AG20443 (cell line): ENCODE results near the gene CCL27.
A peak's percentile ranks its signal among the peaks of the same experiment; 100 is the strongest.

Source experiments
- DNase-seq: peaks from one replicate; pipeline ENCODE4 v3.0.0; 2012; ENCODE audit warnings: low spot score, mixed read lengths

Gene CCL27

DNA sequence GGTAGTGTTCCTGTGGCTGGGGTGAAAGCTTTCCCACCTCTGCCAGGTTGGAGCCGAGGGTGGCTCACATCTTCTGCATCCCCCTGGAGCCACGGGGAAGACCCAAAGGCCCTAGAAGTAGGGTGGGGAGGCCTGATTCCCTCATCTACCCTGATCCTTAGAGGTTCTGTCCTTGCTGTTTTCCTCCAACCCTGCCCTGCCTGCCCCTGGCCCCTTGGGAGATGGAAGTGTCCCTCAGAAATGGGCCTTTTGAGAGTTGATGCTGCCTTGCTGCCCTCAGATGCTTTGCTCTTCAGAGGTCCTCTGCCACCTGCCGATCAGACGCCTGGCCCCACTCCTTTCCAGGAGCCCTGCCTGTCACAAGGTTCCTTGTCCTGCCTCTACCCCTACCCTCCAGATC, 22.4 kb upstream of the CCL27 start:
- DNase-seq: no peak

- no peak for DNase-seq
These were observed 21.7 kb upstream of the CCL27 start for GRCh38 chr9:34684145-34684544.

DNA sequence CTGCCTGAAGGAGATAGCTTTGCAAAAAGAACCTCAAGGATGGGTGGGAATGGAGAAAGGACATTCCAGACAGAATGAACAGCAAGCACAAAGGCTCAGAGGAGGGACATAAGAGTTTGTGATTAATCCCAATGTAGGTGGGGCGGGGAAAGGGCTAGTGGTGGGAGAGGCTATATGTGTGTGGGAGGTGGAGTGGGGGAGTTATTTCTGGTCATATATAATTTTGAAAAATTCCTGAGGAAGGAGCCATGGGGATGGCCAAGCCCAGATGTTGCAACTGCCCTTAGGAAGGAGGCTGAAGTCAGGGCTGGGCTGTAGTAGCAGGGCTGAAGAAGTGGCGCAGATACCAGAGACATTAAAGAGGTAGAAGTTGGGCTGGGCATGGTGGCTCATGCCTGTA, 13.4 kb upstream of the CCL27 start:
- peak; percentile 33 for DNase-seq

DNA sequence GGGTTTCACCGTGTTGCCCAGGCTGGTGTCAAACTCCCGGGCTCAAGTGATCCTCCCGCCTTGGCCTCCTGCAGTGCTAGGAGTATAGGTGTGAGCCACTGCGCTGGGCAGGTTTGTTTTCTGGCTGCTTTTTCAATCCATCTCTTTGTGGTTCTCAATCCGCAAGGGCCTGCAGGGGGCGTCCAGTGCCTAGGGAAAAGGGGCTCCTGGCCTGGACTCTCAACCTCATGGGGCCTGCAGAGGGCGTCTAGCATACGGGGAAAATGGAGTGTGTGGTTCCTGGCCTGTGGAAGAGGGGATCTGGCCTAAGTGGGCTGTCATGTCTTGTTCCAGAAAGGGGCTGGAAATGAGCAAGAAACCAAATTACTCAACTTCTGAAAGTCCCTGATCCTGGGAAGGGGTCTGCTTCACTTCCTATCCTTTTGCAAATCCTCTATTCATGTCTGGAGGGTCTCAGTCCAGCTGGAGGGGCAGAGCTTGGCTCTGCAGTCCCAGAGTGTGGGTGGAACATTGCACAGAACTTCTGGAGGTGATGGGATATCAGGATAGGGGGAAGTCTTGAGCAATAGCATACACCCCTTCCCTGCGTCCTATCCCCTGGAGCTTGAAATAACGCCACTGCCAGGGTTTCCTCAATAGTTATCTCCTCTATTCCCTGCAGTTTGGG, 12.7 kb upstream of the CCL27 start:
- peak; percentile 81 for DNase-seq

- no peak for DNase-seq
These were observed 12.0 kb upstream of the CCL27 start for GRCh38 chr9:34674440-34674839.

- no peak for DNase-seq
These were observed 8.8 kb upstream of the CCL27 start for GRCh38 chr9:34671307-34671706.

GRCh38 chr9:34669809-34670562, 7.5 kb upstream of the CCL27 start:
- DNase-seq: no peak

DNA sequence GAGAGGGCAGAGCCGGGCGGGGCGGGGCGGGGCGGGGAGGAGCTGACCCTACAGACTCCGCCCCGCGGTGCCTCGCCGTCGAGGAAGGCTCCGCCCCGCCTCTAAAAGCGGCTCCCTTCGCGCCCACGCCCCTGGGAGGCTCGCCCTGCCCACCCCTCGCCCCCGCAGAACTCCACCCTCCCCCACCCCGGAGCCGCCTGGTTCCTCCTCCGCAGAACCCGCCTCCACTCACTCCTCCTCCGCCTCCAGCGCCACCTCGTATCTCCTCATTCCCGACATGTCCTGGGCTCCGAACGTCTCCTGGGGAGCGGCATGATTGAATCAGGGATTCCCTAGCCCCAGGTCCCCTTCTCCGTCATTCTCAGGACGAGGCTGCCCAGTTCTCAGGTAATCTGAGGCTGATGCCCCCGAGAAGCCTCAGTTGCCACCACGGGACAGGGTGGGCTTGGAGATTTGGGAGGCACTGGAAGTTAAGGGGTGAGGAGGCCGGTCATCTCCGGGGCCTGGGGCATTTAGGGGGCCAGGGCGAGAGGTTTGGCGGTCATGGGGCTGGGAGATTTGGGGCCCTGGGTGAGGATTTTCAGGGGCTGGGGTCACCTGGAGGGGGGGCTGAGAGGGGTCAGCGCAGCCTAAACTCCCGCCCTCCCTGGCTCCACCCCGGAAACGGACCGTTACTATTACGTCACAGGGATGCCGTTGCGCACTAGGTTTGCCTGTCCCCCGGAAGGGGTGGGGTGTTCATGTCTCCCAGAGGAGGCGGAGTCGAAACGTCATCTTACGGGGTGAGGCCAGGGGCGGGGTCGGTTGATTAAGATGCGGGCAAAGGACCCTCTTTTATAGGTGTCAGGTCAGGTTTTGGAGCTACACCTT, 3.2 kb upstream of the CCL27 start:
- peak; percentile 97 for DNase-seq

- DNase-seq: no peak
These were observed 2.6 kb upstream of the CCL27 start for GRCh38 chr9:34665067-34665380.

- peak; percentile 84 for DNase-seq
These were observed 2.0 kb upstream of the CCL27 start for GRCh38 chr9:34664281-34665066.

DNA sequence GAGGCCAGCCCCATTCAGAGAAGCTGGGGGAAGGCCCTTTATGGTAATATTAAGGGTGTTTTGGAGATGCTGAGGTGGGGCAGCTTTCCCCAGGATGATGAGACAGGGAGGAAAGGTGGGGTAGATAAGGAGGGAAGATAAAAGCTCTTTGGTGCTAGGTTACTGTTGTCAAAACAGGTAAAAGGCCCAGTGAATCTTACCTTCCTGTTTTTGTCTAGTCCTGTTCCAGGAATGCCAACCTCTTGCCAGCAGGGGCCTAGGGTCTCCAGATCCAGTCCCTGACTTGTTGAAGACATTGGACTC, 797 bp upstream of the CCL27 start:
- no peak for DNase-seq

DNA sequence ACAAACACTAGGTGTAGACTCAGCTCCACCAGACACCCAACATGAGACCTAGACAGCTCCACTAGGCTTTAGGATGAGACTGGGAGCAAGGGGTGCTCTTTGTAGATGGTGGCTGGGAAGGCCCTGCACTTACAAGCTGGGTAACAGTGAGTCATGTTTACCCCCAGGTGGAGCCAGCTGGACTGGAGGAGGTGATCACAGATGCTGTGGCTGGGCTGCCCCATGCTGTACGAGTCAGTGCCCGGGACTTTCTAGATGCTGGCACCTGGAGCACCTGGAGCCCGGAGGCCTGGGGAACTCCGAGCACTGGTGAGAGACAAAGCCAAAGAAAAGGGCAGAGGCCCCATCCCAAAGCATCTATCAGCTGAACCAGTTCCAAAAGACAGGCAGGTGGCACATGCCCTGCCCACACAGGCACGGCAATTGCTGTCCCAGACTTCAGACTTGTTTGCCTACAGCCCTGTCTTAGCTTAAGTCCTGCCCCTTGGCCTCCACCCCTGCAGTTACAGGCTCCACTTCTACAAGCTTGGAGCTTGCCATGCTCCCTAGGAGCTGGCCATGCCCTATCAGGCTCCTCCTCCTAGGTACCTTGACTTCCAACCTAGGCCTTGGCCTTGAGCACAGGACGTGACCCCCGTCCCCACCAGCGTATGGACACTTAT, 2.7 kb downstream of the CCL27 start:
- DNase-seq: no peak

GRCh38 chr9:34658461-34658860, 4.0 kb downstream of the CCL27 start:
- no peak for DNase-seq

- DNase-seq: no peak
These were observed 5.5 kb downstream of the CCL27 start for GRCh38 chr9:34656992-34657391.

DNA sequence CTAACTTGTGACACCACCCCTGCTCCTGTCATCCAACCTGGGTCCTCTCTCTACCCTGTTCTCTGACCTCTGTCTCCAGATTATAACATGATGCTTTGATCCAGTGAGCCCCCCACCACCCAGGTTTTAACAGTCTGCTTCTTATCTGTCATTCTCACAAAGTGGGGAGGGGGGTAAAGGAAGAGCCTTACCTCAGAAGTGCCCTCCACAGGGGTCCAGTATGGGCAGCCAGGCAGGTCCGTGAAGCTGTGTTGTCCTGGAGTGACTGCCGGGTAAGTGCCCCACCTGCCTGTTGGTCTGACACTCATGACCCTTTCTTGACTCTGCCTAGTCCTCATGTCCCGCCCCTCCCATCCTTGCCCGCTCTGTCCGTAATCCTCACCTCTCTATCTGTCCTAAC, 7.1 kb downstream of the CCL27 start:
- DNase-seq: no peak

DNA sequence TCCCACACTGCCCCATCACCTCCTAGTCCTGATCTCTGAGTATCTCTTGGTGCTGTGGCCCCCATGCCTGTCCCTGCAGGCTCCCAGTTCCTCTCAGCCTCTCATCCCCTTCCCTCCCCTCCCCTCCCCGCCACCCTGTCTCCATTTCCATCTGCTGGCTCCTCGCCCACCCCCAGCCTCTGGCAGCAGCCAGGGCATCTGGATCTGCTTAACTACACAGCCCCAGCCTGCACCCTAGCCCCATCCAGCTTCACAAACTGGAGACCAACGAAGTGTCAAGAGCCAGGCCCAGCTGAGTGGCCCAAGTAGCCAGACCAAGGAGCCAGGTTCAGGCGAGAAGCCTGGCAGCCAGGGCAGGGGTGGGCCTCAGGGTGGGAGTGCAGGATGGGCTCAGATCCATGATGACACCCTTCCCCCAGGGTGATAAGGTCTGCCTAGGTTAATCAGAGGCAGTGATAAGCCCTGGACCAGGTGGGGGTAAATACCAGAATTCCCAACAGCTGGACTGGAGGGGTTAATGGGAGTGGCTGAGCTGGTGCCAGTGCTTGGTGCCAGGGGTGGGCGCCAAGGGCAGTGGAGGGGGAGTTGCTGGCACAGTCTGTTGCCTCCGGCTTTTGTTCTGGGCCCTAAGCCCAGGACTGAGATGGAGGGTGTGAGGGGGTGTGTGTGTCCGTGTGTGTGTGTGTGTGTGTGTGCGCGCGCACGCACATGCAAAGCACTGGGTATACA, 8.0 kb downstream of the CCL27 start:
- DNase-seq: peak; percentile 77

GRCh38 chr9:34653151-34654072, 9.0 kb downstream of the CCL27 start:
- DNase-seq: peak; percentile 61

DNA sequence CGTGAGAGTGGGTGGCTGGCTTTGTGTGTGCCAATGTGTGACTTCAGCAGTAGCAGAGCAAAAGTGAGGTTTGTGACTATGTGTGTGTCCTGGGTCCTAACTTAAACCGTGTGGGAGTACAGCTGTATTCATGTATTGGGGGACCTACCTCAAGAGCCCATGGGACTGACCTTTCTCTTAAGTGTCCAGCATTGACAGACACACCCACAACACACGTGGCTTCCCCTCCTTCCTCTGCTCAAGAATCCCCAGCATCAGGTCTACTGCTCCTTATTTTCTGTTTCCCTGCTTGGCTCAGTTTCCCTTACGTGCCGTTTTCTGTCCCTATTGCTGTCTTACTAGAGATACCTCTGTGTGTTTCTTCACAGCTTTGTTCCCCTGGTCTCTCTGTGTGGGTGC, 9.9 kb downstream of the CCL27 start:
- DNase-seq: no peak

GRCh38 chr9:34651876-34652601, 10.4 kb downstream of the CCL27 start, which contains the start of gene IL11RA:
Gene IL11RA (plus strand): TSS chr9:34652185. CDS start chr9:34655218, 3,033 bp downstream.
- DNase-seq: peak; percentile 95
